ENCODE data around the gene TNN. TPM values are rescaled to one million over a fixed set of nuclear protein-coding genes. Genes with fewer than 3 reads are reported as not detected.
A peak's percentile ranks its signal among the peaks of the same experiment; 100 is the strongest.

The TNN gene
- total RNA-seq, 1 experiment from 2014 or later: not detected

DNA sequence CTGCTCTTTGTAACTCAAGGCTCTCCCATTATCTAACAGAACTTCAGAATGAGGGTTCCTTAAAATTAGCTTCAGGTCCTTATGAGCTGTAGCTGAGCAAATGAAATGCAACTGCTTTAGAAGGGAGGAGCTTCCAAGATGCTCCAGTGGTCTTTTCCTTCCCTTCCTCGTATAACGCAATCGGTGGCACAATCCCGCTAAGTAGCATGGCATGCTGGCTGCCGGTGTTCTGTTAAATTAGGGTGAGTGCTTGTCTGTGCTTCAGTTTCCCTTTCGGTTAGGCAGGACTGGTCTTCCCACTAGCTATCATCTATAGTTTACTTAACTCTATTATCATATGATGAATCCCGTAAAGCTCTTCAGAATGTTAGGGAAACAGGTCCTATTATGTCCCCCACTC lies 124.0 kb downstream of the TNN start:
- Histone ChIP-seq H3K27me3 (ENCODE audit: low read length) (no peaks in the 10 kb centered on the region), H3K9me3 (ENCODE audit: low read length) (no peaks in the 10 kb centered on the region), H2AFZ (ENCODE audit: low read length) (no peak overlapping the region), H3K4me1 (ENCODE audit: insufficient read depth, low read length) (peaks cover 43% of the 10 kb centered on the region), H3K4me3 (ENCODE audit: low read length) (peak overlapping the region; percentile 78), H3K27ac (ENCODE audit: low read length) (peak overlapping the region; percentile 94; the same call in 1 of the 2 replicates), H3K4me2 (ENCODE audit: low read length) (peak overlapping the region; percentile 74), H4K20me1 (ENCODE audit: low read length) (peaks cover 14% of the 10 kb centered on the region; the same call in 1 of the 2 replicates), H3K9ac (ENCODE audit: low read length) (peak overlapping the region; percentile 89), H3K9me2 (replicated peaks; ENCODE audit: low read length) (no peaks in the 10 kb centered on the region), H3F3A (ENCODE audit: low read length, unreplicated experiment) (peaks cover 4% of the 10 kb centered on the region), H3K79me2 (ENCODE audit: low read length) (peaks cover 20% of the 10 kb centered on the region), H3K36me3 (ENCODE audit: low read depth, low read length) (no peaks in the 10 kb centered on the region)
- ATAC-seq (no peak), DNase-seq (no peak)
- ChIA-PET CTCF (interaction anchor here (0.7 kb wide), 1 partner anchor 13 kb away, joined by 3 read pairs; no protein-coding TSS in a partner anchor), POLR2A (ENCODE audit: unreplicated experiment) (interaction anchor here (0.6 to 1.0 kb wide), 4 partner anchors 22 to 168 kb away, joined by 3 to 7 read pairs (median 4); partner anchors contain the start of gene MRPS14)
- no TSS peak for BruUV-seq (replicated peaks)
- intact Hi-C loops (cut with micrococcal nuclease): no loop called here
- TF ChIP-seq EZH2 (IDR thresholded peaks at IDR 0.05; ENCODE audit: low read length, unreplicated experiment) (no peak), EZH2phosphoT487 (IDR thresholded peaks at IDR 0.05; ENCODE audit: borderline replicate concordance, low read length) (no peak)
- TF ChIP-seq, protein P1, sequence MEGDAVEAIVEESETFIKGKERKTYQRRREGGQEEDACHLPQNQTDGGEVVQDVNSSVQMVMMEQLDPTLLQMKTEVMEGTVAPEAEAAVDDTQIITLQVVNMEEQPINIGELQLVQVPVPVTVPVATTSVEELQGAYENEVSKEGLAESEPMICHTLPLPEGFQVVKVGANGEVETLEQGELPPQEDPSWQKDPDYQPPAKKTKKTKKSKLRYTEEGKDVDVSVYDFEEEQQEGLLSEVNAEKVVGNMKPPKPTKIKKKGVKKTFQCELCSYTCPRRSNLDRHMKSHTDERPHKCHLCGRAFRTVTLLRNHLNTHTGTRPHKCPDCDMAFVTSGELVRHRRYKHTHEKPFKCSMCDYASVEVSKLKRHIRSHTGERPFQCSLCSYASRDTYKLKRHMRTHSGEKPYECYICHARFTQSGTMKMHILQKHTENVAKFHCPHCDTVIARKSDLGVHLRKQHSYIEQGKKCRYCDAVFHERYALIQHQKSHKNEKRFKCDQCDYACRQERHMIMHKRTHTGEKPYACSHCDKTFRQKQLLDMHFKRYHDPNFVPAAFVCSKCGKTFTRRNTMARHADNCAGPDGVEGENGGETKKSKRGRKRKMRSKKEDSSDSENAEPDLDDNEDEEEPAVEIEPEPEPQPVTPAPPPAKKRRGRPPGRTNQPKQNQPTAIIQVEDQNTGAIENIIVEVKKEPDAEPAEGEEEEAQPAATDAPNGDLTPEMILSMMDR (conservative IDR thresholded peaks at IDR 0.05; ENCODE audit: low read depth, low read length): no peak

DNA sequence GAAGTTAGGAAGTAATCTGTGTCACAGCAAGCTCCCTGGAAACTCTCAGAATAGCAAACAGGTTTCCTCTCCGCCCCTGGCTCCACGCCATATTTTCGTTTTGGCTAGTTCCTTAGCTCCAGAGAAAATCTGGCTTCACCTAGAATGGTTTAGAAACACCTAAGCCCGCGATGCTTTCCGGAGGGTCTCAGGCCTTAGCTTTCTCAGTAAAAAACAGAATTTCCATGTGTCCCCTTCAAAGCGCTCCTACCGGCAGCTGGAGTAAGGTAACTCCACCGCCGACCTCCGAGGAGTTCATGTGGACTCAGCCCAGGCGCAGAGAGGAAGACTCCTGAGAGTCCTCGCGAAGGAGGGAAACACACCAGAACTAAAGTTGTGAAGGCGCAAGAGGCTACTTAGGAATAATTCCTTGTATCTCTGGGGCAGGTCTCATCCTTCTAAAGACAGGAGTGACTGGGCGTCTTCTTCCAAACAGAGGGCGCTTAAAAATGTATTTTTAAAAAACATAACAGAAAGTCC lies 124.5 kb downstream of the TNN start:
- TF ChIP-seq EZH2 (IDR thresholded peaks at IDR 0.05; ENCODE audit: low read length, unreplicated experiment) (no peak), EZH2phosphoT487 (IDR thresholded peaks at IDR 0.05; ENCODE audit: borderline replicate concordance, low read length) (no peak)
- TF ChIP-seq, protein P1 (conservative IDR thresholded peaks at IDR 0.05; ENCODE audit: low read depth, low read length): no peak
- intact Hi-C loops (cut with micrococcal nuclease): no loop called here
- ChIA-PET CTCF (interaction anchor here (0.7 kb wide), 1 partner anchor 13 kb away, joined by 3 read pairs; no protein-coding TSS in a partner anchor), POLR2A (ENCODE audit: unreplicated experiment) (interaction anchor here (0.6 to 1.0 kb wide), 4 partner anchors 23 to 169 kb away, joined by 3 to 7 read pairs (median 4); partner anchors contain the start of gene MRPS14)
- Histone ChIP-seq H3K9me3 (ENCODE audit: low read length) (no peaks in the 10 kb centered on the region), H3F3A (ENCODE audit: low read length, unreplicated experiment) (peaks cover 4% of the 10 kb centered on the region), H3K9me2 (replicated peaks; ENCODE audit: low read length) (no peaks in the 10 kb centered on the region), H3K27me3 (ENCODE audit: low read length) (no peaks in the 10 kb centered on the region), H3K79me2 (ENCODE audit: low read length) (peaks cover 20% of the 10 kb centered on the region), H3K27ac (ENCODE audit: low read length) (peak overlapping the region; percentile 94), H3K4me2 (ENCODE audit: low read length) (peak overlapping the region; percentile 74), H3K9ac (ENCODE audit: low read length) (peak overlapping the region; percentile 89), H2AFZ (ENCODE audit: low read length) (peak overlapping the region; percentile 19; the same call in 1 of the 2 replicates), H3K4me1 (ENCODE audit: insufficient read depth, low read length) (peaks cover 48% of the 10 kb centered on the region), H3K36me3 (ENCODE audit: low read depth, low read length) (no peaks in the 10 kb centered on the region), H3K4me3 (ENCODE audit: low read length) (peak overlapping the region; percentile 78), H4K20me1 (ENCODE audit: low read length) (peaks cover 14% of the 10 kb centered on the region; the same call in 1 of the 2 replicates)
- DNase-seq (peak; percentile 71), ATAC-seq (peak; percentile 21)
- TSS peak; percentile 75 for BruUV-seq (replicated peaks)
